Right lobe of liver (tissue), 6 donors: ENCODE data around the gene WDR27. TPM values are rescaled to one million over a fixed set of nuclear protein-coding genes. Genes with fewer than 3 reads are reported as not detected.
"Not testable (repeated sequence)": the region's sequence is repeated elsewhere in the genome, so short reads cannot be mapped to it uniquely, and the experiment has no call there.

Experiments
- ATAC-seq, 4 donors: fragments of 200-7000 bp; cut with Tn5 transposase; one replicate each; pipeline ENCODE4 v1.9.1; 2020; ENCODE audit warnings: mild to moderate bottlenecking in 4 of 4, moderate library complexity in 4 of 4
- DNase-seq, 3 donors: peaks; one replicate each; pipeline ENCODE4 v3.0.0-alpha.2; 2020
- H3K27ac ChIP-seq, 3 donors: fragments of 200-600 bp; one replicate each; pipeline ENCODE4 v1.8.0; 2022
- H3K27me3 ChIP-seq, 2 donors: fragments of 200-600 bp; one replicate each; pipeline ENCODE4 v1.8.0; 2022
- H3K36me3 ChIP-seq, 4 donors: fragments of 200-600 bp; sonication (generic) in 1 of 4; one replicate each; pipeline versions ENCODE4 v1.5.1 to v1.8.0; 2017 to 2022; ENCODE audit warnings: control low read depth in 1 of 4
- H3K4me1 ChIP-seq, 4 donors: fragments of 200-600 bp; sonication (generic) in 1 of 4; one replicate each; pipeline versions ENCODE4 v1.5.1 to v1.8.0; 2017 to 2022; ENCODE audit warnings: control low read depth in 1 of 4
- H3K4me3 ChIP-seq, 3 donors: fragments of 200-600 bp; one replicate each; pipeline ENCODE4 v1.8.0; 2022
- H3K9me3 ChIP-seq, 4 donors: fragments of 200-600 bp; sonication (generic) in 1 of 4; one replicate each; pipeline versions ENCODE4 v1.5.1 to v1.8.0; 2017 to 2022; ENCODE audit warnings: control low read depth in 1 of 4
- CTCF ChIP-seq, 4 donors: fragments of 200-600 bp in 3 of 4; fragments of 450-650 bp in 1 of 4; IDR thresholded peaks; one replicate each; pipeline versions ENCODE4 v1.5.1 to v1.8.0; 2016 to 2022; ENCODE audit warnings: antibody characterized with exemption in 4 of 4, mild to moderate bottlenecking in 2 of 4
- POLR2A ChIP-seq: fragments of 450-650 bp; IDR thresholded peaks from one replicate; pipeline ENCODE4 v1.6.1; 2017; ENCODE audit warnings: antibody characterized with exemption, mild to moderate bottlenecking
- WGBS: methylation state at CpG from one replicate; pipeline ENCODE4 v1.1.6; 2018; ENCODE audit warnings: low coverage, low lambda C conversion rate; ENCODE audit not compliant: insufficient coverage; ENCODE audit errors: missing lambda C conversion rate; 5-methylcytosine and 5-hydroxymethylcytosine counted together
- intact Hi-C, 2 donors: fragments of 100-400 bp; cut with DNase I; formaldehyde crosslinking; loops; one replicate each; pipeline versions ENCODE4 v1.11.2 to v1.14.1; 2022
- total RNA-seq, 6 experiments: library from RNA; depleted of rRNA in 2 of 6; stranded (reverse); fragments of >200 nt in 2 of 6; fragmentation: NEBNext Ultra II Directional in 3 of 6; extraction: Animal tissue kit (Norgen Biotek cat#: 25700) in 3 of 6; gene quantifications; one replicate each; pipeline versions ENCODE4 v1.1.0 to v1.2.4, GENCODE V29; 2016 to 2023
- donor health status: DM: no; HTN: yes; CAD: no.
- donor health status: DM: no; HTN: no; CAD: no.
- donor health status: DM: no; HTN: no; CAD: no.
- donor health status: DM: no; HTN: yes; CAD: no.
- donor health status: DM: no; HTN: yes; CAD: no.

WDR27 gene
- total RNA-seq, 6 experiments from 2014 or later = 8.2 to 26.8 (median 12.7) TPM

DNA sequence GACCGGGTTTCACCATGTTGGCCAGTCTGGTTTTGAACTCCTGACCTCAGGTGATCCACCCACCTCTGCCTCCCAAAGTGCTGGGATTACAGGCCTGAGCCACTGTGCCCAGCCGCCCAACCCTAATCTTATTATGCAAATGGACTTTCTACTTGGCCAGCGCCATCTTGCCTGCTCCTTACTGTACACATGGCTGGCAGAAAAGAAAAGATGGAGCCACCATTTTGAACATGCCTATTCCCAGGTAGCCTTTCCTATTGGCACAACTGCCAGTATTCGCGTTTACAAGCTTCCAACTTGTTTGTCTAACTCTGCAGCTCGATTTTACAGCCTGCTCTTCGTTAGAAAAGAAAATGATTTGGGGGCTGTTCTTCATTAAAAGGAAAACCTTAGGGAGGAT lies 84.3 kb downstream of the WDR27 start:
- no peak overlapping the region for H3K27ac ChIP-seq
- H3K27me3 ChIP-seq = no peaks in the 10 kb centered on the region
- intact Hi-C loops = no loop called here
- no peak for DNase-seq
- no peak overlapping the region for H3K4me3 ChIP-seq
- no peaks in the 10 kb centered on the region for H3K36me3 ChIP-seq
- 88% methylated on average over 5 of the region's 7 CpGs for WGBS
- TF ChIP-seq CTCF (IDR thresholded peaks at IDR 0.05) (no peak), POLR2A (no peak)
- H3K9me3 ChIP-seq = no peaks in the 10 kb centered on the region
- H3K4me1 ChIP-seq = no peaks in the 10 kb centered on the region
- ATAC-seq = no peak

DNA sequence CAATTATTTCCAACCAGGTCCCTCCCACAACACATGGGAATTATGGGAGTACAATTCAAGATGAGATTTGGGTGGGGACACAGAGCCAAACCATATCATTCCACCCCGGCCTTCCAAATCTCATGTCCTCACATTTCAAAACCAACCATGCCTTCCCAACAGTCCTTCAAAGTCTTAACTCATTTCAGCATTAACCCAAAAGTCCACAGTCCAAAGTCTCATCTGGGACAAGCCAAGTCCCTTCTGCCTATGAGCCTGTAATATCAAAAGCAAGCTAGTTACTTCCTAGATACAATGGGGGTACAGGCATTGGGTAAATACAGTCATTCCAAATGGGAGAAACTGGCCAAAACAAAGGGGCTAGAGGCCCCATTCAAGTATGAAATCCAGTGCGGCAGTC lies 93.2 kb downstream of the WDR27 start:
- intact Hi-C loops, H3K27me3 ChIP-seq, ATAC-seq, H3K36me3 ChIP-seq, H3K9me3 ChIP-seq, H3K27ac ChIP-seq, H3K4me3 ChIP-seq, H3K4me1 ChIP-seq, DNase-seq: not testable (repeated sequence)
- 36% methylated on average over 1 of the region's 2 CpGs for WGBS

GRCh38 chr6:169604076-169604475 lies 97.8 kb downstream of the WDR27 start:
- no peaks in the 10 kb centered on the region for H3K36me3 ChIP-seq
- no peaks in the 10 kb centered on the region for H3K4me1 ChIP-seq
- DNase-seq = no peak
- ATAC-seq = no peak
- TF ChIP-seq POLR2A (no peak), CTCF (IDR thresholded peaks at IDR 0.05) (no peak)
- no peak overlapping the region for H3K4me3 ChIP-seq
- WGBS = 92% methylated on average over 1 of the region's 1 CpG
- H3K9me3 ChIP-seq = no peaks in the 10 kb centered on the region
- intact Hi-C loops = no loop called here
- no peak overlapping the region for H3K27ac ChIP-seq
- no peaks in the 10 kb centered on the region for H3K27me3 ChIP-seq

DNA sequence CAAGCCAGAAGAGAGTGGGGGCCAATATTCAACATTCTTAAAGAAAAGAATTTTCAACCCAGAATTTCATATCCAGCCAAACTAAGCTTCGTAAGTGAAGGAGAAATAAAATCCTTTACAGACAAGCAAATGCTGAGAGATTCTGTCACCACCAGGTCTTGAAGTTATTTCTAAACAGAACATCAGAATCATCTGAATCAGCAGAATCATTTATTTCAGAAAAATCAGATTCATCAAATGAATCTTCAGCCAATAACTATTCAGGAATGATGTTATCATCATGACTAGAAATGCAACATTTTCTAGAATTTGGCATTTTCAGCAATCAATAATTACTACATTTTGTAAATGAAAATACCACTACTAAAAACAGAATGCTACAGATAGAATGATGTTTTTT lies 100.7 kb downstream of the WDR27 start:
- intact Hi-C loops, H3K36me3 ChIP-seq, H3K9me3 ChIP-seq, DNase-seq, H3K27ac ChIP-seq, H3K4me3 ChIP-seq, H3K27me3 ChIP-seq, ATAC-seq, H3K4me1 ChIP-seq: not testable (repeated sequence)
- WGBS = 90% methylated on average over 1 of the region's 1 CpG

DNA sequence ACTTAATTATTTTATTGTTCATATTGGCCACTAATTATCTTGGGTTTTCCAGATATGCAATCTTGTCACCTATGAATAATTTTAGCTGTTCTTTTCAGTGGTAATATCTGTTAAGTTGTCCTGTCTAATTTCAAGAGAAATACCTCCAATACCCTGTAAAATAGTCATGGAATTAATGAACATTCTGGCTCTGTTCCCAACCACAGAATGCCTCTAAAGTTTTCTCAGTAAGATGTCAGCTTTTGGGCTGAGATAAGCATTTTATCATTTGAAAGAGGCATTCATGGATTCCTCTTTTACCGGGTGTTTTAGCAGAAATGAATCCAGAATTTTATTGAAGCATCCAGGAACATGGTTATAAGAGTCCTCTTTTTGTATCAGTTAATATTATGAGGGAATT lies 109.3 kb downstream of the WDR27 start:
- intact Hi-C loops = no loop called here
- no peak overlapping the region for H3K4me3 ChIP-seq
- ATAC-seq (no peak), DNase-seq (no peak)
- H3K36me3 ChIP-seq = no peaks in the 10 kb centered on the region
- TF ChIP-seq POLR2A (no peak), CTCF (IDR thresholded peaks at IDR 0.05) (no peak)
- H3K27me3 ChIP-seq = no peaks in the 10 kb centered on the region
- peaks cover 0 to 10% (median 3%) of the 10 kb centered on the region in 4 donors for H3K4me1 ChIP-seq
- H3K9me3 ChIP-seq = no peaks in the 10 kb centered on the region
- 65% methylated on average over 1 of the region's 1 CpG for WGBS
- H3K27ac ChIP-seq = no peak overlapping the region

GRCh38 chr6:169591616-169592015 lies 110.2 kb downstream of the WDR27 start:
- Histone ChIP-seq H3K27me3 (no peaks in the 10 kb centered on the region), H3K9me3 (no peaks in the 10 kb centered on the region), H3K4me1 (peaks cover 0 to 14% (median 3%) of the 10 kb centered on the region in 4 donors), H3K36me3 (no peaks in the 10 kb centered on the region), H3K27ac (no peak overlapping the region), H3K4me3 (no peak overlapping the region)
- WGBS = 94% methylated on average over 3 of the region's 4 CpGs
- TF ChIP-seq POLR2A (no peak), CTCF (IDR thresholded peaks at IDR 0.05) (no peak)
- intact Hi-C loops = no loop called here
- ATAC-seq = no peak
- no peak for DNase-seq
